ENCODE results near the gene CDK14. TPM values are rescaled to one million over a fixed set of nuclear protein-coding genes. Genes with fewer than 3 reads are reported as not detected.

CDK14 gene
- total RNA-seq, 2 experiments from 2014 or later = 0.05 to 0.27 TPM

DNA sequence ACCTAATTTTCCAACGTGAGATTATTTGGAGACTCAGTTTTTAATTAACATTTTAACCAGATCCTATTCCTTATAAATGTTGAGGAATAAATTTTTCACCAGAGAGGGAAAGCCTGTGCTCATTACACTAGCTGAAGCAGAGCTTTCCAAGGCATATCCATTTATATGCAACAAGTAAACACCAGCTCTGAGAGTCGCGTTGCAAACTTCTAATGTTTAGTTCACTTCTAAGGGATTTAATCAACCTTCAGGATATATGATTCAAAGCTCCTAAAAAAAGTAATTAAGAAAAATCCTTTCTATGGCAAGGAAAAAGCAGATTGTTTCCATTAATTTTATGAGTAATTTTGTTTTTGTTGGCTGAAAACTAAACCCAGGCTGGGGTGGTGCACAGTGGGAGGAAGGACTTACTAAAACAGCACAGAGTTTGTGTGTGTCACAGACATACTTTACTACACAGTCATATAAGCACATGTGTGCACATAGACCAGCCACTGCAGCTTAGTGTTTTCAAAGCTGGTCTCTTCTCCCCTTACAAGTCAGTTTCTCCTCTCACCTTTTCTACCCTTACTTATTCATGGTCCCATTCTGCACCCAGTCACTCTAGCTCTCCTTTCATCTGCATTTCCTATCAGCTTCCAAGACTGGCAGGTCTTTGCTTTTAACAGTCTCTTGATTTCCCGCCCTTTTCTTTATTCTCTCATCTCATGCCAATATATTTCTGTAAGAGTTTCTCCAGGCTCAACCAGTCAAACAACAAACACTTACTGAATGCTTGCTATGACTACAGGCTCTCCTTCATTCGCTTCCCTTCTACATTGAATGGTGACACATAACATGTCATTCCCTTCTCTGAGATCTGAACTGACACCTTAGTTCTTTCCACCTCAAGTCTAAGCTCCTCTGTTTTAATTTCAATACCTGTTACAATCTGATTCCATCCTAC lies 587.0 kb downstream of the CDK14 start:
- no peak overlapping the region for H3K4me3 Mint-ChIP-seq
- intact Hi-C loops (cut with micrococcal nuclease) = no loop called here
- no peaks in the 10 kb centered on the region for H3K27me3 Mint-ChIP-seq
- ChIA-PET CTCF (no interaction called here), POLR2A (no interaction called here)
- no peaks in the 10 kb centered on the region for H3K36me3 Mint-ChIP-seq (ENCODE audit: low read depth)
- H3K27ac Mint-ChIP-seq = no peak overlapping the region
- no peak for TF ChIP-seq CTCF (IDR thresholded peaks at IDR 0.05)
- DNase-seq (no peak), ATAC-seq (no peak)
- H3K9me3 Mint-ChIP-seq = peaks cover 1% of the 10 kb centered on the region
- no peaks in the 10 kb centered on the region for H3K4me1 Mint-ChIP-seq (ENCODE audit: low read depth)

DNA sequence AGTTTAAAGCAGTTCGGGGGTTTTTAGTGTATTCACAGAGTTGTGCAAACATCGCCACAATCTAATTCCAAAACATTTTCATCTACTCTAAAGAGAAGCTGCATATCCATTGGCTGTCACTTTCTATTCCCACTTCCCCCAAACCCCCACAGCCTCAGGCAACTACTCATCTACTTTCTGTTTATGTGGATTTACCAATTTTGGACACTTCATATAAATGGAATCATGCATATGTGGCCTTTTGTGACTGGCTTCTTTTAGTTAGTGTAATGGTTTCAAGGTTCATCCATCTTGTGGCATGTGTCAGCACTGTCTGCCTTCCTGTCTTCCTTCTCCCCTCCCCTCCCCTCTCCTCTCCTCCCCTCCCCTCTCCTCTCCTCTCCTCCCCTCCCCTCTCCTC lies 589.6 kb downstream of the CDK14 start:
- intact Hi-C loops (cut with micrococcal nuclease) = no loop called here
- Mint-ChIP-seq H3K4me3 (no peak overlapping the region), H3K27me3 (no peaks in the 10 kb centered on the region), H3K27ac (no peak overlapping the region), H3K4me1 (ENCODE audit: low read depth) (no peaks in the 10 kb centered on the region), H3K9me3 (no peaks in the 10 kb centered on the region), H3K36me3 (ENCODE audit: low read depth) (no peaks in the 10 kb centered on the region)
- ChIA-PET POLR2A (no interaction called here), CTCF (no interaction called here)
- ATAC-seq (no peak), DNase-seq (no peak)
- no peak for TF ChIP-seq CTCF (IDR thresholded peaks at IDR 0.05)

DNA sequence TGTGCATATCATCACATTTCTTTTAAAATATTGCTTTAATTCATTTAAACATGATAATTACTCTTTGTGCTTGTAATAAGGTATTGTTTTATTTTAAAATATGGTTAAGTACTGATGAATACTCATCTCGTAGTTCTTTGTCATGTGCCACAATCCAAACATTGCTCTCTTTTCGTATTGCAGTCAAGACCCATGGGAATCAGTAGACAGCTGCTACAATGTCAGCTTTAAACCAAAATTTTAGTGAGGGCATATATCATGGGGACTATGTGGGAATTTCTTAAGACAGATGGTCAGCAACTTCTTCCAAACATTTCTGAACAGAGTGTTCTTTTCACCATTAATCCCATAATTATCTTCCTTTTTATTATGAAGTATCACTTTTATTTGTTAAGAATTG lies 590.9 kb downstream of the CDK14 start:
- Mint-ChIP-seq H3K4me1 (ENCODE audit: low read depth) (no peaks in the 10 kb centered on the region), H3K9me3 (no peaks in the 10 kb centered on the region), H3K27ac (no peak overlapping the region), H3K4me3 (no peak overlapping the region), H3K27me3 (no peaks in the 10 kb centered on the region), H3K36me3 (ENCODE audit: low read depth) (no peaks in the 10 kb centered on the region)
- TF ChIP-seq CTCF (IDR thresholded peaks at IDR 0.05) = no peak
- ATAC-seq (no peak), DNase-seq (no peak)
- ChIA-PET CTCF (no interaction called here), POLR2A (no interaction called here)
- intact Hi-C loops (cut with micrococcal nuclease) = no loop called here

DNA sequence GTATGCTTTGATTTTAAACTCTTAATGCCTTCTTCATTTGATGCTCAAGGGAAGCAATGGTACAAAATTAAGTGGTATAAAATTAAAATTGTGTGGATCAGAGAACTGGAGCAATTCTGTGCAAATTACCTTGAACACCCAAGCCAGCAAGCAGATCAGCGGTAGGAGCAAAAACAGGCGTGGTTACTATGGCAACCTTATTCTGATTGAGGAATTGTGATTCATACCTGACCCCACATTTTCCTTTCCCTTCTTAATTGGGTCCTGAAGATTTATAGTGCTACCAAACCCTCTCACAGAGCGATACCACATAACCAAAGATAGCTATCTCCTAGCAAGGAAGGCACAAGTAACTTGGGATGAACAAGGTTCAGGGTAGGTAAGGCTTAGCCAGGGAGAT lies 595.6 kb downstream of the CDK14 start:
- POLR2A ChIA-PET = no interaction called here
- no peak for TF ChIP-seq CTCF (IDR thresholded peaks at IDR 0.05)

GRCh38 chr7:91193141-91193540 lies 597.0 kb downstream of the CDK14 start:
- ChIA-PET POLR2A (no interaction called here), CTCF (no interaction called here)
- Mint-ChIP-seq H3K27me3 (no peaks in the 10 kb centered on the region), H3K4me1 (ENCODE audit: low read depth) (no peaks in the 10 kb centered on the region), H3K27ac (no peak overlapping the region), H3K36me3 (ENCODE audit: low read depth) (no peaks in the 10 kb centered on the region), H3K4me3 (no peak overlapping the region), H3K9me3 (no peaks in the 10 kb centered on the region)
- TF ChIP-seq CTCF (IDR thresholded peaks at IDR 0.05) = no peak
- ATAC-seq (no peak), DNase-seq (no peak)
- intact Hi-C loops (cut with micrococcal nuclease) = no loop called here

More for the DNA sequence above, 595.6 kb downstream of the CDK14 start:
- Mint-ChIP-seq H3K4me1 (ENCODE audit: low read depth) (no peaks in the 10 kb centered on the region), H3K27me3 (no peaks in the 10 kb centered on the region), H3K4me3 (no peak overlapping the region), H3K36me3 (ENCODE audit: low read depth) (no peaks in the 10 kb centered on the region), H3K9me3 (no peaks in the 10 kb centered on the region), H3K27ac (no peak overlapping the region)
- ATAC-seq (no peak), DNase-seq (no peak)
- CTCF ChIA-PET = no interaction called here
- intact Hi-C loops (cut with micrococcal nuclease) = no loop called here
